Measurements from ENCODE around the gene UEVLD.
A peak's percentile ranks its signal among the peaks of the same experiment; 100 is the strongest.

GRCh38 chr11:18540207-18541009 lies 48.1 kb downstream of the UEVLD start:
- no peak for TF ChIP-seq POLR2A (IDR thresholded peaks at IDR 0.05)
- peak in 1 of 6 experiments; percentile 38 for TF ChIP-seq CTCF (IDR thresholded peaks at IDR 0.05)
- TF ChIP-seq POLR2AphosphoS5 (IDR thresholded peaks at IDR 0.05) = no peak
- TF ChIP-seq EP300 (IDR thresholded peaks at IDR 0.05) = no peak
